GM12878 (cell line): ENCODE results near the gene TMEM253. TPM values are rescaled to one million over a fixed set of nuclear protein-coding genes. Genes with fewer than 3 reads are reported as not detected.

Experiments used
- ATAC-seq: fragments of 200-7000 bp; cut with Tn5 transposase; 3 replicates; pipeline ENCODE4 v1.9.1; 2020; ENCODE audit warnings: mild to moderate bottlenecking, moderate library complexity
- BruUV-seq: library from RNA; stranded (reverse); fragments of 400-500 nt; replicated peaks from 2 replicates; lab custom pipeline; 2021; lab: Mats Ljungman, UMichigan
- CTCF ChIA-PET: fragments of 300-600 bp; sonication (Branson Sonifier 250); formaldehyde crosslinking; extraction: SDS; loops from one replicate; lab custom pipeline; 2021; ENCODE audit warnings: inconsistent platforms; lab: Yijun Ruan, JAX
- POLR2A ChIA-PET: fragments of 350-600 bp; formaldehyde crosslinking; extraction: SDS; loops from one replicate; lab custom pipeline; 2021; ENCODE audit warnings: inconsistent platforms; lab: Charles Lee
- RAD21 ChIA-PET: fragments of 300-600 bp; sonication (Branson Sonifier 250); formaldehyde crosslinking; loops from one replicate; lab custom pipeline; 2023; ENCODE audit warnings: antibody characterized with exemption; ENCODE audit not compliant: unreplicated experiment; lab: Charles Lee
- SMC1A ChIA-PET: fragments of 300-600 bp; sonication (Branson Sonifier 250); formaldehyde crosslinking; loops from one replicate; lab custom pipeline; 2023; ENCODE audit not compliant: unreplicated experiment, uncharacterized antibody; lab: Charles Lee
- DNase-seq: peaks from one replicate; pipeline ENCODE4 v3.0.0-alpha.2; 2011; ENCODE audit warnings: low read depth, low spot score
- FAIRE-seq: peaks from 3 replicates; lab custom pipeline; 2011; peaks lifted over from hg19 to GRCh38; lab: Jason Lieb, UNC
- H2AFZ ChIP-seq: 2 replicates; pipeline ENCODE4 v1.6.0; 2011; ENCODE audit warnings: low read depth, low read length, control low read depth; ENCODE audit not compliant: control insufficient read depth
- H3K27ac ChIP-seq: 2 replicates; pipeline ENCODE4 v1.5.1; 2011; ENCODE audit warnings: control low read depth; ENCODE audit not compliant: control insufficient read depth, insufficient read depth
- H3K27me3 ChIP-seq, 2 experiments: replicated peaks in 1 of 2; 2 replicates each; pipeline versions ENCODE4 v1.6.0 to v1.6.1; 2011; ENCODE audit warnings: low read length in 1 of 2; ENCODE audit not compliant: control insufficient read depth in 2 of 2, insufficient read depth in 2 of 2
- H3K36me3 ChIP-seq, 2 experiments: 2 replicates each; pipeline ENCODE4 v1.5.1; 2011; ENCODE audit warnings: low read length in 1 of 2; ENCODE audit not compliant: control insufficient read depth in 2 of 2, insufficient read depth in 2 of 2
- H3K4me1 ChIP-seq: 2 replicates; pipeline ENCODE4 v1.6.1; 2011; ENCODE audit warnings: mild to moderate bottlenecking, low read length, moderate library complexity, mixed read lengths; ENCODE audit not compliant: control insufficient read depth, insufficient read depth
- H3K4me2 ChIP-seq: 2 replicates; pipeline ENCODE4 v1.6.0; 2011; ENCODE audit warnings: control low read depth; ENCODE audit not compliant: control insufficient read depth, insufficient read depth
- H3K4me3 ChIP-seq: fragments of 200-600 bp; sonication (generic); 2 replicates; pipeline ENCODE4 v1.5.1; 2016
- H3K79me2 ChIP-seq: 2 replicates; pipeline ENCODE4 v1.6.0; 2011; ENCODE audit warnings: low read length; ENCODE audit not compliant: control insufficient read depth, insufficient read depth
- H3K9ac ChIP-seq: 2 replicates; pipeline ENCODE4 v1.8.0; 2011; ENCODE audit warnings: low read length, control low read depth, mixed read lengths; ENCODE audit not compliant: control insufficient read depth, insufficient read depth
- H3K9me3 ChIP-seq: replicated peaks from 3 replicates; pipeline ENCODE4 v1.5.1; 2011; ENCODE audit warnings: mild to moderate bottlenecking, low read length; ENCODE audit not compliant: control insufficient read depth, insufficient read depth
- H4K20me1 ChIP-seq: 2 replicates; pipeline ENCODE4 v1.6.0; 2011; ENCODE audit not compliant: control insufficient read depth, insufficient read depth
- CBX3 ChIP-seq: fragments of 200-600 bp; sonication (generic); IDR thresholded peaks from 2 replicates; pipeline ENCODE4 v1.6.1; 2016; ENCODE audit warnings: low read depth, borderline replicate concordance
- EED ChIP-seq: sonication (generic); IDR thresholded peaks from 2 replicates; pipeline ENCODE4 v1.6.1; 2016; ENCODE audit warnings: antibody characterized with exemption, low read depth
- MYC ChIP-seq: IDR thresholded peaks from 2 replicates; pipeline ENCODE4 v1.6.1; 2011; ENCODE audit warnings: mild to moderate bottlenecking, low read length, moderate library complexity, inconsistent platforms; ENCODE audit not compliant: insufficient read depth, insufficient replicate concordance, insufficient read length, severe bottlenecking
- NFYA ChIP-seq: IDR thresholded peaks from 2 replicates; pipeline ENCODE4 v1.6.1; 2011; ENCODE audit warnings: low read depth, mild to moderate bottlenecking, low read length, improper control_type of control experiment, borderline replicate concordance
- SUPT20H ChIP-seq: IDR thresholded peaks from 2 replicates; pipeline ENCODE4 v1.6.1; 2011; ENCODE audit warnings: low read depth, mild to moderate bottlenecking, low read length, moderate library complexity, borderline replicate concordance; ENCODE audit not compliant: control insufficient read depth
- TAF1 ChIP-seq: IDR thresholded peaks from 2 replicates; pipeline ENCODE4 v1.6.1; 2011; ENCODE audit warnings: mild to moderate bottlenecking, low read depth, low read length, borderline replicate concordance
- WGBS: methylation state at CpG from one replicate; pipeline ENCODE4 v1.1.6; 2016; ENCODE audit warnings: low lambda C conversion rate; ENCODE audit not compliant: insufficient replicate concordance, insufficient coverage; ENCODE audit errors: missing lambda C conversion rate; 5-methylcytosine and 5-hydroxymethylcytosine counted together
- in situ Hi-C: fragments of 300-500 bp; cut with MboI; formaldehyde crosslinking; loops from 9 replicates; pipeline ENCODE4 v1.14.3; 2018; ENCODE audit warnings: mixed read lengths
- intact Hi-C: fragments of 100-400 bp; cut with micrococcal nuclease; formaldehyde crosslinking; loops from one replicate; pipeline ENCODE4 v1.14.2; 2022; ENCODE audit not compliant: unreplicated experiment
- polyA plus RNA-seq, 11 experiments: library from polyadenylated mRNA; depleted of rRNA in 4 of 11; unstranded in 6 of 11; stranded (reverse) in 5 of 11; fragments of >200 nt; fragmentation: Nextera tagmentation in 4 of 11; fragmentation: Illumina TruSeq in 1 of 11; extraction: Ambion mirVana in 4 of 11; extraction: Trizol in 1 of 11; gene quantifications; 1 replicate in 1 of 11; 2 replicates in 10 of 11; pipeline versions ENCODE4 v1.2.1 to v1.2.3, GENCODE V29; 2011 to 2016; ENCODE audit warnings: inconsistent platforms in 2 of 11, missing spikeins in 2 of 11, low read depth in 1 of 11
- total RNA-seq, 4 experiments: library from RNA; depleted of rRNA in 3 of 4; stranded (reverse); fragments of >200 nt in 3 of 4; fragmentation: Illumina TruSeq in 1 of 4; extraction: Trizol in 1 of 4; gene quantifications; 2 replicates each; pipeline versions ENCODE4 v1.2.1 to v1.2.3, GENCODE V29; 2013 to 2021
- TF ChIP-seq, protein P1 (sequence below): fragments of 450-650 bp; formaldehyde crosslinking; IDR thresholded peaks from 2 replicates; pipeline ENCODE4 v1.4.0; 2022; ENCODE audit warnings: mild to moderate bottlenecking, moderate library complexity
- TF ChIP-seq, protein P2 (sequence below): fragments of 450-650 bp; IDR thresholded peaks from 2 replicates; pipeline ENCODE4 v1.6.1; 2014; ENCODE audit warnings: mild to moderate bottlenecking
- TF ChIP-seq, protein P3 (sequence below): fragments of 450-650 bp; IDR thresholded peaks from 2 replicates; pipeline ENCODE4 v1.6.1; 2016; ENCODE audit warnings: mild to moderate bottlenecking

The TMEM253 gene
- total and polyA plus RNA-seq, 10 of the 15 experiments (the other 5 are each of a cell fraction or from before 2014, with no cell fraction given), result 0.11 to 0.48 TPM; not detected in 8

DNA sequence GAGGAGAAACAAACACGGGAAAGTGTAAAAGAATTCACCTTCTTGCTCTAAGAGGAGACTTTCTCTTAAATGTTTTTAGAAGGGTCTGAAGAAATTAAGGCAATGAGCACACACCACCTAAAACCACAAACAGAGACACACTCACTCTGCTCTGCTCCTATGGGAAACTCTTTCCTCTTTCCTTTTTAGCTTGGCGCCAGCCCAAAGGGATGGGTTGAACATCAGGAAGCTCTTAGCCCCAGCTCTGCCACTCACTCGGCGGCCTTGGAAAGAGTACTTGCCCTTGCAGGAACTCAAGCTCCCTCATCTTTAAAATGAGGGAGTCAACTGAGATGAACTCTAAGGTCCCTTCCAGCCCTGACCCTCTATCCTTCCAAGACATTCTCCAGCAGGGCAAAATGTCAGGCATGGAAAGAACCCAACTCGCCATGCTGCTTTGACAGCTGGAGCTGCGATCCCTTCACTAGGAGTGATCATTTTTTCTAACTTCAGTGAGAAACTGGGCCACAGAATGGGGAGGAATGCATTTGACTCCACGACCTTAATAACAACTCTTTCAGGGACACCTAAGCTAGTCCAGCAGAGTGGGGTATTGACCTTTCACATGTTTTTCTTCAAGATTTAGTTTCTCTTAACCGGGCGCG lies 44.2 kb upstream of the TMEM253 start (continued):
- TF ChIP-seq, protein P1, sequence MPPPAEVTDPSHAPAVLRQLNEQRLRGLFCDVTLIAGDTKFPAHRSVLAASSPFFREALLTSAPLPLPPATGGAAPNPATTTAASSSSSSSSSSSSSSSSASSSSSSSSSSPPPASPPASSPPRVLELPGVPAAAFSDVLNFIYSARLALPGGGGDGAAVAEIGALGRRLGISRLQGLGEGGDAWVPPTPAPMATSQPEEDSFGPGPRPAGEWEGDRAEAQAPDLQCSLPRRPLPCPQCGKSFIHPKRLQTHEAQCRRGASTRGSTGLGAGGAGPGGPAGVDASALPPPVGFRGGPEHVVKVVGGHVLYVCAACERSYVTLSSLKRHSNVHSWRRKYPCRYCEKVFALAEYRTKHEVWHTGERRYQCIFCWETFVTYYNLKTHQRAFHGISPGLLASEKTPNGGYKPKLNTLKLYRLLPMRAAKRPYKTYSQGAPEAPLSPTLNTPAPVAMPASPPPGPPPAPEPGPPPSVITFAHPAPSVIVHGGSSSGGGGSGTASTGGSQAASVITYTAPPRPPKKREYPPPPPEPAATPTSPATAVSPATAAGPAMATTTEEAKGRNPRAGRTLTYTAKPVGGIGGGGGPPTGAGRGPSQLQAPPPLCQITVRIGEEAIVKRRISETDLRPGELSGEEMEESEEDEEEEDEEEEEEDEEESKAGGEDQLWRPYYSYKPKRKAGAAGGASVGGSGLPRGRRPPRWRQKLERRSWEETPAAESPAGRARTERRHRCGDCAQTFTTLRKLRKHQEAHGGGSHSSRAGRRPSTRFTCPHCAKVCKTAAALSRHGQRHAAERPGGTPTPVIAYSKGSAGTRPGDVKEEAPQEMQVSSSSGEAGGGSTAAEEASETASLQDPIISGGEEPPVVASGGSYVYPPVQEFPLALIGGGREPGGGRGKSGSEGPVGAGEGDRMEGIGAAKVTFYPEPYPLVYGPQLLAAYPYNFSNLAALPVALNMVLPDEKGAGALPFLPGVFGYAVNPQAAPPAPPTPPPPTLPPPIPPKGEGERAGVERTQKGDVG (CRISPR knock-in tag), result no peak
- no peak for TF ChIP-seq NFYA

DNA sequence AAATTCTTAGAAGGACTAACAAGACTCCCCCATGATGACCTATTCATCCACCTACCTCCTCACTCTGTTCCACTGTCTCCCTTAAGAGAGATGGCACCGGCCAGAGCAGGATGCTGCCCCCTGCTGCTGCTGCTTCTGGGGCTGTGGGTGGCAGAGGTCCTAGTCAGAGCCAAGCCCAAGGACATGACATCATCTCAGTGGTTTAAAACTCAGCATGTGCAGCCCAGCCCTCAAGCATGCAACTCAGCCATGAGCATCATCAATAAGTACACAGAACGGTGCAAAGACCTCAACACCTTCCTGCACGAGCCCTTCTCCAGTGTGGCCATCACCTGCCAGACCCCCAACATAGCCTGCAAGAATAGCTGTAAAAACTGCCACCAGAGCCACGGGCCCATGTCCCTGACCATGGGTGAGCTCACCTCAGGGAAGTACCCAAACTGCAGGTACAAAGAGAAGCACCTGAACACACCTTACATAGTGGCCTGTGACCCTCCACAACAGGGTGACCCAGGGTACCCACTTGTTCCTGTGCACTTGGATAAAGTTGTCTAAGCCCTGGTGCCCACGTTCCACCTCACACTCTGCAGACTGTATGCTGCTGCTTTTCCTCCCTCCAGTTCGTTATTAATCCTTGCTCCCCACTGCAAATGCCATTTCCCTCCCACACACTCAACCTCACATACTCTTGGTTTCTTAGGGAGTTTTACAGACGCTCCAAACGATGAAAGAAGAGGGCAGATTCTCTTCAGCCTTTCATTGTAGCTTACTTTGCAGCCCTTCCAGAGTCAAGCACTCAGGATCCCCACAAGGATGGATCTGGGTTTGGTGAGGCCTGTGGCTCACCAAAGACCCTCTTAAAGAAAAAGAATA lies 42.8 kb upstream of the TMEM253 start, which contains the start of gene RNASE8:
TSS of gene RNASE8 (plus strand) at position 20 of the 873 bp plus-strand sequence. CDS start at position 91, 71 bp downstream.
- ChIA-PET CTCF (interaction anchor here (0.9 to 1.2 kb wide), 2 partner anchors 34 to 43 kb away, joined by 3 to 4 read pairs; no protein-coding TSS in a partner anchor), POLR2A (no interaction called here), RAD21 (interaction anchor here (1.9 kb wide), 1 partner anchor 44 kb away, joined by 7 read pairs; no protein-coding TSS in a partner anchor), SMC1A (no interaction called here)
- Histone ChIP-seq H3K4me1 (no peaks in the 10 kb centered on the region), H2AFZ (no peak within 1 kb of the TSS), H3K36me3 (no peaks in the 10 kb centered on the region), H3K27me3 (peaks cover 0 to 1% of the 10 kb centered on the region in 2 experiments; a peak in 1 of 4 replicates), H3K4me3 (no peak within 1 kb of the TSS), H3K79me2 (no peaks in the 10 kb centered on the region), H3K4me2 (no peak within 1 kb of the TSS), H3K9me3 (no peaks in the 10 kb centered on the region), H4K20me1 (no peaks in the 10 kb centered on the region), H3K27ac (no peak within 1 kb of the TSS), H3K9ac (no peak within 1 kb of the TSS)
- 3% methylated on average over 8 of the region's 8 CpGs for WGBS
- in situ Hi-C loops (no loop called here), intact Hi-C loops (no loop called here)
- peak; percentile 20; the same call in 1 of the 3 replicates for ATAC-seq
- DNase-seq, result no peak
- no peak for FAIRE-seq
- BruUV-seq, result no TSS peak
- no peak for TF ChIP-seq TAF1
- TF ChIP-seq, protein P2, sequence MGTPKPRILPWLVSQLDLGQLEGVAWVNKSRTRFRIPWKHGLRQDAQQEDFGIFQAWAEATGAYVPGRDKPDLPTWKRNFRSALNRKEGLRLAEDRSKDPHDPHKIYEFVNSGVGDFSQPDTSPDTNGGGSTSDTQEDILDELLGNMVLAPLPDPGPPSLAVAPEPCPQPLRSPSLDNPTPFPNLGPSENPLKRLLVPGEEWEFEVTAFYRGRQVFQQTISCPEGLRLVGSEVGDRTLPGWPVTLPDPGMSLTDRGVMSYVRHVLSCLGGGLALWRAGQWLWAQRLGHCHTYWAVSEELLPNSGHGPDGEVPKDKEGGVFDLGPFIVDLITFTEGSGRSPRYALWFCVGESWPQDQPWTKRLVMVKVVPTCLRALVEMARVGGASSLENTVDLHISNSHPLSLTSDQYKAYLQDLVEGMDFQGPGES, result no peak
- TF ChIP-seq CBX3, result no peak
- TF ChIP-seq SUPT20H, result no peak
- no peak for TF ChIP-seq MYC
- no peak for TF ChIP-seq EED
- TF ChIP-seq, protein P3, sequence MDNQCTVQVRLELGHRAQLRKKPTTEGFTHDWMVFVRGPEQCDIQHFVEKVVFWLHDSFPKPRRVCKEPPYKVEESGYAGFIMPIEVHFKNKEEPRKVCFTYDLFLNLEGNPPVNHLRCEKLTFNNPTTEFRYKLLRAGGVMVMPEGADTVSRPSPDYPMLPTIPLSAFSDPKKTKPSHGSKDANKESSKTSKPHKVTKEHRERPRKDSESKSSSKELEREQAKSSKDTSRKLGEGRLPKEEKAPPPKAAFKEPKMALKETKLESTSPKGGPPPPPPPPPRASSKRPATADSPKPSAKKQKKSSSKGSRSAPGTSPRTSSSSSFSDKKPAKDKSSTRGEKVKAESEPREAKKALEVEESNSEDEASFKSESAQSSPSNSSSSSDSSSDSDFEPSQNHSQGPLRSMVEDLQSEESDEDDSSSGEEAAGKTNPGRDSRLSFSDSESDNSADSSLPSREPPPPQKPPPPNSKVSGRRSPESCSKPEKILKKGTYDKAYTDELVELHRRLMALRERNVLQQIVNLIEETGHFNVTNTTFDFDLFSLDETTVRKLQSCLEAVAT, result no peak
- TF ChIP-seq NFYA, result no peak
